Neuron (in vitro differentiated cells): ENCODE results near the gene CAPN10.
"Not testable (repeated sequence)": the region's sequence is repeated elsewhere in the genome, so short reads cannot be mapped to it uniquely, and the experiment has no call there.

Experiments used
- H2AFZ ChIP-seq: one replicate; pipeline ENCODE4 v1.6.1; 2013; ENCODE audit warnings: low read depth, mild to moderate bottlenecking, inconsistent platforms, low read length, moderate library complexity
- H3K27me3 ChIP-seq: one replicate; pipeline ENCODE4 v1.6.1; 2013; ENCODE audit warnings: low read length; ENCODE audit not compliant: insufficient read depth
- H3K36me3 ChIP-seq: one replicate; pipeline ENCODE4 v1.6.1; 2013; ENCODE audit warnings: low read length; ENCODE audit not compliant: insufficient read depth
- H3K4me1 ChIP-seq: one replicate; pipeline ENCODE4 v1.6.1; 2013; ENCODE audit warnings: low read length; ENCODE audit not compliant: insufficient read depth
- H3K4me3 ChIP-seq: 2 replicates; pipeline ENCODE4 v1.5.1; 2013; ENCODE audit warnings: mild to moderate bottlenecking, low read length, moderate library complexity
- H3K9me3 ChIP-seq: one replicate; pipeline ENCODE4 v1.6.1; 2013; ENCODE audit warnings: low read length

CAPN10 gene, protein sequence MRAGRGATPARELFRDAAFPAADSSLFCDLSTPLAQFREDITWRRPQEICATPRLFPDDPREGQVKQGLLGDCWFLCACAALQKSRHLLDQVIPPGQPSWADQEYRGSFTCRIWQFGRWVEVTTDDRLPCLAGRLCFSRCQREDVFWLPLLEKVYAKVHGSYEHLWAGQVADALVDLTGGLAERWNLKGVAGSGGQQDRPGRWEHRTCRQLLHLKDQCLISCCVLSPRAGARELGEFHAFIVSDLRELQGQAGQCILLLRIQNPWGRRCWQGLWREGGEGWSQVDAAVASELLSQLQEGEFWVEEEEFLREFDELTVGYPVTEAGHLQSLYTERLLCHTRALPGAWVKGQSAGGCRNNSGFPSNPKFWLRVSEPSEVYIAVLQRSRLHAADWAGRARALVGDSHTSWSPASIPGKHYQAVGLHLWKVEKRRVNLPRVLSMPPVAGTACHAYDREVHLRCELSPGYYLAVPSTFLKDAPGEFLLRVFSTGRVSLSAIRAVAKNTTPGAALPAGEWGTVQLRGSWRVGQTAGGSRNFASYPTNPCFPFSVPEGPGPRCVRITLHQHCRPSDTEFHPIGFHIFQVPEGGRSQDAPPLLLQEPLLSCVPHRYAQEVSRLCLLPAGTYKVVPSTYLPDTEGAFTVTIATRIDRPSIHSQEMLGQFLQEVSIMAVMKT

DNA sequence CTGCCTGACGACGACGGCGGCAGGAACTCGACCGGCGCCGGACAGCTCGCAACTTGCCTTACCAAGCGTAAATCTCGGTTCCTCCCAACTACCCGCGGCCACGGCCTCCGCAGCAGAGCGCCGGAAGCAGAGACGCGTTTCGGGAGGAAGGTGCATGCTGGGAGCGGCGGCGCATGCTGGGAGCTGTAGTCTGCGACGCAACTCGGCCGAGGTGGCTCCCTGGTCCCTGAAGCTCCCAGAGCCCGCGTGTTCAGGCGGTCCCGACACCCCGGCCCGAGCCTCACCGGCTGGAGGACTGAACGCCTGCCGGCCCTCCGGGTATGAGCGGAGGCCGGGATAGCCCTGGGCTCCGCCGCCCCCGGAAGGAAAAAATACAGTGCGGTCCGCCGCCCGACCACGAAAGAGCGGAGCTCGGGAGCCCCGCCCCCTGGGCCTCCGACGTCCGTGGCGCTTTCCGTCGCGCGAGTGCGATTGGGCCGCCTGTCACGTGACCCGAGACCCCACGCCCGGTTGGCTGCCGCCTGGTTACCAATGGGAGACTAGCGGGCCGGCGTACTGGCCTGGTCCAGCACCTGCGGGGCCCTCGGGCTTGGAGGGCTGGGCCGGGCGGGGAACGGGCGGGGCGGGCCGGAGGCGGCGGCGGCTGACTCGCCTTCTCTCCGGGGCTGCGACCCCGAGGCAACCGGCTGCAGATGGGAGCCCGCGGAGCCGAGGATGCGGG is at the start of gene CAPN10:
Gene CAPN10 (plus strand): TSS at position 537 of the 721 bp plus-strand sequence. CDS start 178 bp downstream, at position 715.
- Histone ChIP-seq H3K4me1 (peaks cover 29% of the 10 kb centered on the region), H3K27me3 (no peaks in the 10 kb centered on the region), H3K36me3 (peaks cover 19% of the 10 kb centered on the region), H3K9me3 (peaks cover 3% of the 10 kb centered on the region), H3K4me3 (peak within 1 kb of the TSS; percentile 97), H2AFZ (peak within 1 kb of the TSS; percentile 55)

GRCh38 chr2:240538031-240538780 is 48.3 kb upstream of the CAPN10 start:
- Histone ChIP-seq H3K4me1 (no peaks in the 10 kb centered on the region), H3K27me3 (no peaks in the 10 kb centered on the region), H3K4me3 (no peak overlapping the region), H3K36me3 (peaks cover 19% of the 10 kb centered on the region), H2AFZ (no peak overlapping the region), H3K9me3 (peaks cover 4% of the 10 kb centered on the region)

DNA sequence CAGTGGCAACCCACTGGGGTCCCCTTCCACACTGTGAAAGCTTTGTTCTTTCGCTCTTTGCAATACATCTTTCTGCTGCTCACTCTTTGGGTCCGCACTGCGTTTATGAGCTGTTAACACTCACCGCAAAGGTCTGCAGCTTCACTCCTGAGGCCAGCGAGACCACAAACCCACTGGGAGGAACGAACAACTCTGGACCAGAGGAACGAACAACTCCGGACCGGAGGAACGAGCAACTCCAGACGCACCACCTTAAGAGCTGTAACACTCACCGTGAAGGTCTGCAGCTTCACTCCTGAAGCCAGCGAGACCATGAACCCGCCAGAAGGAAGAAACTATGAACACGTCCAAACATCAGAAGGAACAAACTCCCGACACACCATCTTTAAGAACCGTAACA is 47.4 kb upstream of the CAPN10 start:
- not testable (repeated sequence) for H2AFZ ChIP-seq, H3K4me3 ChIP-seq, H3K9me3 ChIP-seq, H3K4me1 ChIP-seq, H3K27me3 ChIP-seq
- peaks cover 19% of the 10 kb centered on the region for H3K36me3 ChIP-seq

DNA sequence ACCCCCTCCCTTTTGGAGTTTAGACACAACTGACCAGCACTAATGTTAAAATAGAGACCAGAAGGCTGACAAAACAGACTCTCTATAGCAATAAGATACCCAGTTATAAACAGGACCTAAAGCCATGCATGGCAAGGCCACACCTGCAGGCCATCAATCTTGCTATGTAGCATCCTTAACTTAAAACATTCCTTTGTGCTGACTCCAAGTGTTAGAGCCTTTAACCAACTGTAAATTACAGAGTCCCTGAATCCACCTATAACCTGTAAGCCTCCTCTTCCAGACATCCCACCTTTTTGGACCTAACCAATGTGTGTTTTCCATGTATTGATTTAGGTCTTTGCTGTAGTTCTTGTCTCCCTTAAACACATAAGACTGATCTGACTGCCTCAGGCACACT is 46.6 kb upstream of the CAPN10 start:
- no peaks in the 10 kb centered on the region for H3K27me3 ChIP-seq
- H3K4me3 ChIP-seq: no peak overlapping the region
- no peaks in the 10 kb centered on the region for H3K4me1 ChIP-seq
- peaks cover 19% of the 10 kb centered on the region for H3K36me3 ChIP-seq
- no peaks in the 10 kb centered on the region for H3K9me3 ChIP-seq
- H2AFZ ChIP-seq: no peak overlapping the region

GRCh38 chr2:240551288-240551687 is 35.2 kb upstream of the CAPN10 start:
- no peaks in the 10 kb centered on the region for H3K27me3 ChIP-seq
- no peaks in the 10 kb centered on the region for H3K4me1 ChIP-seq
- no peak overlapping the region for H2AFZ ChIP-seq
- peaks cover 19% of the 10 kb centered on the region for H3K9me3 ChIP-seq
- H3K4me3 ChIP-seq: no peak overlapping the region
- peaks cover 32% of the 10 kb centered on the region for H3K36me3 ChIP-seq

DNA sequence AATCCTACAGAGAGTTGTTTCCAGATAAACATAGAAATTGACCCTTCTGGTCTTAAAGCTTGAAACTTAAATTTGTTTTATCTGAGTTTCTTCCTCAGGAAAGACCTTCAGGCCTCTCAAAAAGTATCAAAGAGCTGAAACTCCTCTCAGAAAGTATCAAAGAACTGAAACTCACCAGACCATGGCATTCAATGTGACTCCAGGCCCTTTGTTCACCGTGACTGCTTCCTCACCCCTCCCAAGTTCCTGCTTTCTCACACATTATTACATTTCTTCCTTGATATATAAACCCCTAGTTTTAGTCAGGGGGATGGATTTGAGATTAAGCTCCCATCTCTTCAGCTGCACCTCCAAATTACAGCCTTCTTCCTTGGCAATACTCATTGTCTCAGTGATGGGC is 34.7 kb upstream of the CAPN10 start:
- H2AFZ ChIP-seq: no peak overlapping the region
- no peaks in the 10 kb centered on the region for H3K27me3 ChIP-seq
- no peak overlapping the region for H3K4me3 ChIP-seq
- peaks cover 19% of the 10 kb centered on the region for H3K9me3 ChIP-seq
- no peaks in the 10 kb centered on the region for H3K4me1 ChIP-seq
- peaks cover 32% of the 10 kb centered on the region for H3K36me3 ChIP-seq

- H2AFZ ChIP-seq: no peak overlapping the region
- peaks cover 32% of the 10 kb centered on the region for H3K36me3 ChIP-seq
- H3K9me3 ChIP-seq: peaks cover 19% of the 10 kb centered on the region
- H3K4me1 ChIP-seq: no peaks in the 10 kb centered on the region
- no peaks in the 10 kb centered on the region for H3K27me3 ChIP-seq
- no peak overlapping the region for H3K4me3 ChIP-seq
These were observed 32.5 kb upstream of the CAPN10 start for GRCh38 chr2:240553956-240554480.

DNA sequence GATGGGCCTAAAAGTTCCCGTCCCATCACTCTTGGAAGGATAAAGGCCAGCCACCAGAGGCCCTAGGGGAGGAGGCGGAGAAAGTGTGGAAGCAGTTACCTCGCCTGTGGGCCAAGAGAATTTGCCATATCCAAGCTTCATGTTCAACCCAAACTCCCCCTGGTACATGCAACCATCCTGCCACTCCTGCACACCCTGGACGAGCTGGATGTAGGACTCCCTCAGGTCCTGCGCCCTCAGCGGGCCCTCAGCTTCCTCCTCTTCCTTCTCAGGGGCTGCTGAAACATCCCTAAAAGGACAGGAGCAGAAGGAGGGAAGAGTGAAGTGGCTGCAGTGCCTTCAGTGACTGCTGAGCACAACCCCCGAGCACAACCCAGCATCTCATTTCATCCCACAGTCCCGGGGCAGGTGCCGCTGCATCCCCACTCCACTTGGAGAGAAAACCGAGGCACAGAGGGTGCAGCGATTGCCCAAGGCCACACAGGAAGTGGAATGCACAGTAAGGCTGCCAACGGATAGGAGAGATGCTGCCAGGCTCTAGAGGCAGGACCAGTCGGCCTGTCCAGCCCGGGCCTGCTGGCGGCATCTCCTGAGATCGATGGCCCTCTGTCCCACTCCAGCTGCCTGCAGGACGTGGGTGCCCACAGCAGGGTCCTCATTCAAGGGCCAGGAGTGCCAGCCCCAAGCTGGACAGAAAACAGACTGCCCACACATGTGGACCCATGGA is 31.6 kb upstream of the CAPN10 start:
- Histone ChIP-seq H2AFZ (no peak overlapping the region), H3K9me3 (peaks cover 19% of the 10 kb centered on the region), H3K4me3 (no peak overlapping the region), H3K4me1 (peaks cover 9% of the 10 kb centered on the region), H3K27me3 (no peaks in the 10 kb centered on the region), H3K36me3 (peaks cover 32% of the 10 kb centered on the region)

DNA sequence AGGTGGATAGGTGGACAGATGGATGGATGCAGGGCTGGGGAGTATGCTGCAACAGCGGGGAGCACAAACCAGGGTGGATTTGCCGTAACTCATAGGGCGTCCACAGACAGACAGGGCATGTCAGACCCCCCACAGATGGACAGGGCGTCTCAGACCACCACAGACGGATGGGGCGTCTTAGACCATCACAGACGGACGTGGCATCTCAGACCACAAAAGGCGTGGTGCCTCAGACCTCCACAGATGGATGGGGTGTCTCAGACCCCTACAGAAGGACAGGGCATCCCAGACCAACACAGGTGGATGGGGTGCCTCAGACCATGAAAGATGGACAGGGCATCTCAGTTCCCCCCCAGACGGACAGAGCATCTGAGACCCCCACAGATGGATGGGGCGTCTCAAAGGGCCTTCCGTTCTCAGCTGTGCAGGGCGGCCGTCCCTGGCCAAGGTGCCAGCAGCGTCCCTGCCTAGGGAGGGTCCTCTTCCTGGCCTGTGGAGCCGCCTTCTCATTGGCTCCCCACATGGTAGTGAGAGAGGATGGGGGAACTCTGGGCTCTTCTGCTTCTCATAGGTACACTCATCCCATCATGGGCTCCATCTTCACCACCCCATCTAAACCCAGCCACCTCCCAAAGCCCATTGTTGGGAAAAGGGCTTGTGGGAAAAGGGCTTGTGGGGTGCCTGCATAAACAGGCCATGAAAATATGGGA is 30.8 kb upstream of the CAPN10 start:
- Histone ChIP-seq H3K9me3 (peaks cover 18% of the 10 kb centered on the region), H3K4me1 (peaks cover 10% of the 10 kb centered on the region), H3K27me3 (no peaks in the 10 kb centered on the region), H3K36me3 (peaks cover 31% of the 10 kb centered on the region), H2AFZ (no peak overlapping the region), H3K4me3 (no peak overlapping the region)

- Histone ChIP-seq H3K36me3 (peaks cover 23% of the 10 kb centered on the region), H3K27me3 (no peaks in the 10 kb centered on the region), H2AFZ (no peak overlapping the region), H3K4me1 (peaks cover 12% of the 10 kb centered on the region), H3K4me3 (no peak overlapping the region), H3K9me3 (peaks cover 13% of the 10 kb centered on the region)
These were observed 29.9 kb upstream of the CAPN10 start for GRCh38 chr2:240556553-240557100.

- Histone ChIP-seq H3K36me3 (peaks cover 23% of the 10 kb centered on the region), H3K4me3 (no peak overlapping the region)
These were observed 29.3 kb upstream of the CAPN10 start for GRCh38 chr2:240557101-240557751.

More at GRCh38 chr2:240557101-240557751, 29.3 kb upstream of the CAPN10 start:
- peaks cover 15% of the 10 kb centered on the region for H3K4me1 ChIP-seq
- H3K9me3 ChIP-seq: peaks cover 9% of the 10 kb centered on the region
- H2AFZ ChIP-seq: no peak overlapping the region
- H3K27me3 ChIP-seq: no peaks in the 10 kb centered on the region
